ENCODE data around the gene EPYC.

Gene EPYC

DNA sequence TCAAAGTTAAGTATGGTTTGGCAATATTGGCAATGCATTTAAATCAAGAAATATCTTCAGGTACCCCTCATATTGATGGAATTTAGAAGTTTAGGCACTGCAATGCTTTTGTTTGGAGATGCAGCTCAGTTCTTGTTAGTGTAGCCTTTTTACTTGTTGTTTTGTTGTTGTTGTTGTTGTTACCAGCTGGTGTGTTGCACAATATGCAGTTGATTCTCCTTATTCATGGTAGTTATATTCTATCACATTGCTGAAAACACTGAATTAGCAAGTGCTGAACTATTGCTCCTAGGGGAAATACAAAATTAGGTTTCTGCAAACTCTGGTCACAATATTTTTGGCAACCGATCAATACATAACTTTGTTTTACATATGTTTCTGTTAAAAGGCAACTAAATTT is 84.5 kb downstream of the EPYC start:
- TF ChIP-seq ARNT (IDR thresholded peaks at IDR 0.05) (no peak), FOXM1 (IDR thresholded peaks at IDR 0.05; ENCODE audit: borderline replicate concordance) (no peak), CTBP1 (IDR thresholded peaks at IDR 0.05; ENCODE audit: borderline replicate concordance) (no peak), FOXK2 (IDR thresholded peaks at IDR 0.05) (no peak), SUZ12 (IDR thresholded peaks at IDR 0.05) (no peak), HDGF (IDR thresholded peaks at IDR 0.05; ENCODE audit: borderline replicate concordance) (no peak), NFRKB (IDR thresholded peaks at IDR 0.05) (no peak), BHLHE40 (IDR thresholded peaks at IDR 0.05; ENCODE audit: borderline replicate concordance) (no peak), ZNF384 (IDR thresholded peaks at IDR 0.05) (no peak), SP1 (IDR thresholded peaks at IDR 0.05) (no peak), LEF1 (IDR thresholded peaks at IDR 0.05; ENCODE audit: borderline replicate concordance) (no peak), FOXA1 (IDR thresholded peaks at IDR 0.05) (no peak), L3MBTL2 (conservative IDR thresholded peaks at IDR 0.05) (no peak), ELF4 (IDR thresholded peaks at IDR 0.05) (no peak), TARDBP (IDR thresholded peaks at IDR 0.05) (no peak)
- TF ChIP-seq, protein P1, sequence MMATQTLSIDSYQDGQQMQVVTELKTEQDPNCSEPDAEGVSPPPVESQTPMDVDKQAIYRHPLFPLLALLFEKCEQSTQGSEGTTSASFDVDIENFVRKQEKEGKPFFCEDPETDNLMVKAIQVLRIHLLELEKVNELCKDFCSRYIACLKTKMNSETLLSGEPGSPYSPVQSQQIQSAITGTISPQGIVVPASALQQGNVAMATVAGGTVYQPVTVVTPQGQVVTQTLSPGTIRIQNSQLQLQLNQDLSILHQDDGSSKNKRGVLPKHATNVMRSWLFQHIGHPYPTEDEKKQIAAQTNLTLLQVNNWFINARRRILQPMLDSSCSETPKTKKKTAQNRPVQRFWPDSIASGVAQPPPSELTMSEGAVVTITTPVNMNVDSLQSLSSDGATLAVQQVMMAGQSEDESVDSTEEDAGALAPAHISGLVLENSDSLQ (IDR thresholded peaks at IDR 0.05), result no peak
- POLR2A ChIA-PET, result no interaction called here
- no peak for DNase-seq (ENCODE audit: extremely low spot score)
- CTCF ChIA-PET, result no interaction called here

DNA sequence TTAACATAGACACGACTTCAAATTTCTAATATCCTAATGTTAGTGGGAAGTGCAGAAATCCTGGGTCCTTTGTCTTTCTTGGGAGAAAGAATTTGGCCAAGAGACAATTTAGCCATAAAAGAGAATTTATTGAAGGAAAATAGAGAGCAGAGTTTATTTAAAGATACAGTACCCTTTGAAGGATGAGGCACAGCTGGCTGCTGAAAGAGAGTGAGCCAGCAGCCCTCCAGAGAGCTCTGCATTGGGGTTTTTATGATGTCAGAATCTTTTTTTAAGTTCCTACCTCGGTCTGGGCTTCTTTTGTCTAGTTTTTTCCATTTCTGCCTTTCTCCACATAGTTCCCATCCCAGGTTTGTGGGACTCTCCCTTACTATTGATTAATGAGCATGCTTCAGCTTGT is 87.3 kb downstream of the EPYC start:
- ChIA-PET CTCF (no interaction called here), POLR2A (no interaction called here)
- TF ChIP-seq NFRKB (IDR thresholded peaks at IDR 0.05) (no peak), ZNF384 (IDR thresholded peaks at IDR 0.05) (no peak), CTBP1 (IDR thresholded peaks at IDR 0.05; ENCODE audit: borderline replicate concordance) (no peak), ARNT (IDR thresholded peaks at IDR 0.05) (no peak), FOXA1 (IDR thresholded peaks at IDR 0.05) (no peak), SP1 (IDR thresholded peaks at IDR 0.05) (no peak), TARDBP (IDR thresholded peaks at IDR 0.05) (no peak), ELF4 (IDR thresholded peaks at IDR 0.05) (no peak), L3MBTL2 (conservative IDR thresholded peaks at IDR 0.05) (no peak), FOXM1 (IDR thresholded peaks at IDR 0.05; ENCODE audit: borderline replicate concordance) (no peak), HDGF (IDR thresholded peaks at IDR 0.05; ENCODE audit: borderline replicate concordance) (no peak), LEF1 (IDR thresholded peaks at IDR 0.05; ENCODE audit: borderline replicate concordance) (no peak), BHLHE40 (IDR thresholded peaks at IDR 0.05; ENCODE audit: borderline replicate concordance) (no peak), FOXK2 (IDR thresholded peaks at IDR 0.05) (no peak), SUZ12 (IDR thresholded peaks at IDR 0.05) (no peak)
- TF ChIP-seq, protein P1 (IDR thresholded peaks at IDR 0.05), result no peak
- no peak for DNase-seq (ENCODE audit: extremely low spot score)

GRCh38 chr12:90916516-90916915 is 88.3 kb downstream of the EPYC start:
- POLR2A ChIA-PET, result no interaction called here
- no peak for TF ChIP-seq BHLHE40 (IDR thresholded peaks at IDR 0.05; ENCODE audit: borderline replicate concordance)
- no peak for TF ChIP-seq FOXM1 (IDR thresholded peaks at IDR 0.05; ENCODE audit: borderline replicate concordance)
- TF ChIP-seq ELF4 (IDR thresholded peaks at IDR 0.05), result no peak
- no peak for TF ChIP-seq ARNT (IDR thresholded peaks at IDR 0.05)
- no peak for TF ChIP-seq HDGF (IDR thresholded peaks at IDR 0.05; ENCODE audit: borderline replicate concordance)
- no peak for TF ChIP-seq SP1 (IDR thresholded peaks at IDR 0.05)
- no peak for TF ChIP-seq TARDBP (IDR thresholded peaks at IDR 0.05)
- TF ChIP-seq NFRKB (IDR thresholded peaks at IDR 0.05), result no peak
- TF ChIP-seq SUZ12 (IDR thresholded peaks at IDR 0.05), result no peak
- no peak for TF ChIP-seq ZNF384 (IDR thresholded peaks at IDR 0.05)
- TF ChIP-seq CTBP1 (IDR thresholded peaks at IDR 0.05; ENCODE audit: borderline replicate concordance), result no peak
- no peak for TF ChIP-seq FOXK2 (IDR thresholded peaks at IDR 0.05)
- no peak for TF ChIP-seq LEF1 (IDR thresholded peaks at IDR 0.05; ENCODE audit: borderline replicate concordance)
- no peak for TF ChIP-seq L3MBTL2 (conservative IDR thresholded peaks at IDR 0.05)
- TF ChIP-seq, protein P1 (IDR thresholded peaks at IDR 0.05), result no peak
- no peak for TF ChIP-seq FOXA1 (IDR thresholded peaks at IDR 0.05)
- no peak for DNase-seq (ENCODE audit: extremely low spot score)
- CTCF ChIA-PET, result no interaction called here

DNA sequence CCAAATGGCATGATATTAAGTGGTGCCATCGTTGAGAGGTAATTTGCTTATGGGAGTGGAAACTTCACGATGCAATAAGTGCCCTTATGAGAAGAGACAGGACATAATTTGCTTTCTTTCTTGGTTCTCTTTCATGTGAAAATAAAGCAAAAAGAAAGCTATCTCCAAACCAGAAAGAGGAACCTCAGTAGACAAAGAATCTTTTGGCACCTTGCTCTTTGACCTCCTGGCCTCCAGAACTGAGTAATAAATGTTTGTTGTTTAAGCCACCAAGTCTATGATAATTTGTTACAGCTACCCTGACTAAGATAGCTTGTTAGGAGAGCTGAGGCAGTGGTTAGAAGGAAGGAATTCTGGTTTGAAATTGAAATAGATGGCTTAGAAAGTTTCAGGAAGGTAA is 89.4 kb downstream of the EPYC start:
- DNase-seq (ENCODE audit: extremely low spot score), result no peak
- CTCF ChIA-PET, result no interaction called here
- POLR2A ChIA-PET, result no interaction called here
- no peak for TF ChIP-seq HDGF (IDR thresholded peaks at IDR 0.05; ENCODE audit: borderline replicate concordance)
- no peak for TF ChIP-seq TARDBP (IDR thresholded peaks at IDR 0.05)
- no peak for TF ChIP-seq ELF4 (IDR thresholded peaks at IDR 0.05)
- no peak for TF ChIP-seq ARNT (IDR thresholded peaks at IDR 0.05)
- no peak for TF ChIP-seq FOXM1 (IDR thresholded peaks at IDR 0.05; ENCODE audit: borderline replicate concordance)

All from HEK293T (cell line).